Activated T-cell treated with anti-CD3 and anti-CD28 coated beads, Interleukin-2, amount 50 U/mL, for 1 hour (primary cell): ENCODE measurements around the gene UNC5A.
A peak's percentile ranks its signal among the peaks of the same experiment; 100 is the strongest.

Experiments used
- DNase-seq: peaks from one replicate; pipeline ENCODE4 v3.0.0-alpha.2; 2020

UNC5A gene

DNA sequence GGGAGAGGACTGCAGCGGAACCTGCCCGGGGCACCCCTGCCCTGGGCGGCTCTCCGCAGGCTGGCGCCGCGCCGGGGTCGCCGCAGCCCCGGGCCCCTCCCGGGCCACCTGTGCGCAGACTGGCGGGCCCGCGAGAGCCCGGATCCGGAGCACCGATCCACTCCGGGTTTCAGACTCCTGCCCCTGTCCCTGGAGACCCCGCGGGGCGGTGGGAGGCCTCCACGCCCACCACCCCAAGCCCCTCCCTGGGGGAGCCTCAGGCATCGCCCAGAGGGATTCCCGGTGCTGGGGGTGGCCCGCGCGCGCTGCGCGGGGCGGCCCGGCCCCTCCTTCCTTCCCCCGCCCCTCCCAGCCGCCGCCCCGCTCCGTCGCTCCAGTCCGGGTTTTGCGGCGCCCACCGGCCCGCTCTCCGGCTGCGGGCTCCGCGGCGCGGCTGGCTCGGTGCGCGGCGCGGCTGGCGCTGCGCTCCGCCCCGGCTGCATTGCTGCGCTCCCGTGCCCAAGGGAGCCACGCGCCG lies at the start of gene UNC5A:
UNC5A (plus strand) TSS at position 479 of the 517 bp plus-strand sequence. CDS start 192 bp downstream, outside the sequence.
- peak; percentile 69 for DNase-seq

- no peak for DNase-seq
Measured at GRCh38 chr5:176761755-176762154, 48.6 kb upstream of the UNC5A start.

DNA sequence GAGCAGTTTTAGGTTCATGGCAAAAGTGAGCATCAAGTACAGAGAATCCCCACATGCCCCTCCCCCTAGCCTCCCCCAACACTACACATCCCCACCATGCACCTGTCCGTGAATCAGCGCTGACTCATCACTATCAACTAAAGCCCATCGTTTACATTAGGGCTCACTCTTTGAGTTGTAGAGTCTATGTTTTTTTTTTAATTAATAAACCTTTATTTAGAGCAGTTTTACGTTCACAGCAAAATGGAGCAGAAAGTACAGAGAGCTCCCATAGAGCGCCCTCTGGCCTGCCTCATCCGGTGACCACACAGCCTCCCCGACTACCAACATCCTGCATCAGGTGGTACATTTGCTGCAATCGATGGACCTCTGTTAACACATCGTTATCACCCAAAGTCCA lies 47.9 kb upstream of the UNC5A start:
- DNase-seq: no peak

DNA sequence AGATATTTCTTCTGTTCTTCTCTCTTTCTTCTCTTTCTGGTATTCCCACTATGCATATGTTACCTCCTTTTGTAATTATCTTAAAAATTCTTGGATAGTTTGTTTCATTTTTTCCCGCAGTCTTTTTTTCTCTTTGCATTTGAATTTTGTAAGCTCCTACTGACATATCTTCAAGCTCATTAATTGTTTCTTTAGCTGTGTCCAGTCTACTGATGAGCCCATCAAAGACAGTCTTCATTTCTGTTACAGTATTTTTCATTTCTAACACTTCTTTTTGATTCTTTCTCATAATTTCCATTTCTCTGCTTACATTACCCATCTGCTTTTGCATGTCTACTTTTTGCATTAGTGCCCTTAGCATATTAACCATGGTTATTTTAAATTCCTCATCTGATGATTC lies 44.7 kb upstream of the UNC5A start:
- DNase-seq: no peak

GRCh38 chr5:176768174-176768970 lies 42.0 kb upstream of the UNC5A start:
- no peak for DNase-seq

DNA sequence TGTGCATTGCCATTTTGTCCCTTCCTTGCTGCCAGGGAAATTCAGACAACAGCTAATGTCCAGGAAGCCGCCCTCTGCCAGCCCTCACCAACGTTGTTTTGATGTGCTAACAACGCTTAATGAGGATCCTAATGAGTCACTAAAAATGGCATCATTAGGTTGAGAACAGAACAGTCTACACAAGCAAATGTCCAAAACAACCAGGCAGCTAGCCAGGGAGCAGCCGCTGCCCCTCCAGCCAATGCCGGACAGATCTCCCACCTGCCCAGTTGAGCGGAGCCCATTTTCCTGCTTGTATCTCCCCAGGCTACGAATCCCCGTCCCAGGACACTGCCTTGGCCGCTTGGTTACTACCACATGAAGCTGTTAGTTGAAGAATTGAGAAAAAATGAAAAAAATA lies 40.4 kb upstream of the UNC5A start:
- no peak for DNase-seq

- DNase-seq: no peak
Measured at GRCh38 chr5:176770431-176770830, 39.9 kb upstream of the UNC5A start.

GRCh38 chr5:176771102-176771845 lies 39.1 kb upstream of the UNC5A start:
- DNase-seq: no peak

- DNase-seq: no peak
Measured at GRCh38 chr5:176772271-176773210, 37.8 kb upstream of the UNC5A start.

GRCh38 chr5:176773408-176774035 lies 36.8 kb upstream of the UNC5A start:
- no peak for DNase-seq

GRCh38 chr5:176774216-176775171 lies 35.9 kb upstream of the UNC5A start:
- DNase-seq: no peak

DNA sequence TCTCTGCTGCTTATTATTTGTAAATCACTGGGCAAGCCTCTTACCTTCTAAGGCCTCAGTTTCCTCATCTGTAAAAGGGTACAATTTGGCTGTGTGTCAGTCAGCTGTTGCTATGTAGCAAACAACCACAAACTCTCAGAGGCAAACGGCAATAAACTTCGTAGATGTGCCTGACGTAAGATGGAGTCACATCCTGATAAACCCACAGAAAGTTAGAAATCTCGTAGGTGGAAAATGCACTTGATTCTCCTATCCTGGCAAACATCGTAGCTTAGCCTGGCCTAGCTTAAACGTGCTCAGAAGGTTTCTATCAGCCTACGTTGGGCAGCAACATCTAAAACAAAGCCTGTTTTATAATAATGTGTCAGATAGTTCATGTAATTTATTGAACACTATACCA lies 35.0 kb upstream of the UNC5A start:
- DNase-seq: no peak

- no peak for DNase-seq
Measured at GRCh38 chr5:176776141-176776865, 34.1 kb upstream of the UNC5A start.

DNA sequence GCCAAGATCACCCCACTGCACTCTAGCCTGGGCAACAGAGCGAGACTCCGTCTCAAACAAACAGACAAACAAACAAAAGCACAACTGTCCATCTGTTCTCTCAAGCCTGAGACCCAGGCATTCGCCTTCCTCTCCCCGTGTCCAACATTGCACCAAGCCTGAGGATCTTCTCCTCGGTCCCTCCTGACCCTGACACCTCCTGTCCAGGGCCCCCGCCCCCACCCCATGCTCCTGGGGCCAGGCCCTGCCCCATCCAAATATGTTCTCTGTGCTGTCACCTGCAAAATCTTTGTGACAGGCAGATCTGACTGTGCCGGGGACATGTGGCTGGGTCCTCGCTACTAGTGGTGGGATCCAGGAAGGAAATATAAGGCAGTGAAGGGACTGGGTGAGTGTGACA lies 33.4 kb upstream of the UNC5A start:
- no peak for DNase-seq

DNA sequence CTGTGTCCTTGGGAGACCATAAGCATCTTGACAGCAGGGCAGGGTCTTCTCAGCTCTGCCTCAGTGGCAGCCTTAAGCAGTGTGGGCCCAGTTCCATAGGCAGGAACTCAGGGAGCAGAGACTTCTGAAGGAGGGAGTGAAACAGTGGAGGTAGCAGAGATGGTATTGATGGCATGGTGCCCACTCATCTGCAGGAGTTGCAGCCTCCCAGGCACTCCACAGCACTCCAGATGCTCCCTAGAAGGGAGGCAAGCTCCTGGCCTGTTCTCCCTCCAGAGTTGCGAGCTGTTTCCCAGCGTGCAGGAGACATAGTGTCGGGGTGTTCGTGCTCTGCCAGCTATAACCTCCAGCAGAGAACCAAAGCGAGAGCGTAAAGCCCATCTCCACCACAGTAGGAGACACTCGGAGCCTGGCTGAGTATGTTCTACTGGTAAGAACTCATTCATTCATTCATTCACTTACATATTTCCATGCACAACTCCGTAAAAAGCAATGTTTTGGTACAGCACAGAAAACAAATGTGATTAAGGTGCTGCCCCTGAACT lies 31.4 kb upstream of the UNC5A start:
- no peak for DNase-seq

GRCh38 chr5:176779537-176779936 lies 30.8 kb upstream of the UNC5A start:
- DNase-seq: no peak

GRCh38 chr5:176780176-176781053 lies 29.9 kb upstream of the UNC5A start:
- no peak for DNase-seq

DNA sequence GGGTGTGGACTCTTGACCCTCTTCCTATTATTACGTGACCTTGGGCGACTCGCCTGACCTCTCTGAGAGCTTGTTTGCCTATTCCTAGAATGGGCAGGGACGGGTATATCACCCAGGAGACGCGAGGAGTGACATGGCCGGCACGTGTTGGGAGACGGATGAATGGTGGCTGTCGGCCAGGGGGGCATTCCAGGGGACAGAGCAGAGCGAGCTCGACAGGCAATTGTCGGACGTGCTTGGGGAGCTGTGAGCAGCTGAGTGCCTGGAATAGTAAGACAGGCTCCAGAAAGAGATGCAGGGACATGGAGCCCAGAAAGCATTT lies 29.3 kb upstream of the UNC5A start:
- DNase-seq: no peak
